ENCODE results near the gene CCDC39.

- TF ChIP-seq ZNF143 (CRISPR knock-in tag; IDR thresholded peaks at IDR 0.05) (no peak), ZNF510 (CRISPR knock-in tag; IDR thresholded peaks at IDR 0.05; ENCODE audit: low read depth) (no peak), FOXP1 (IDR thresholded peaks at IDR 0.05) (no peak), FOXP1 (CRISPR knock-in tag; IDR thresholded peaks at IDR 0.05) (no peak), SRSF4 (IDR thresholded peaks at IDR 0.05; ENCODE audit: low read depth, low read length, poor library complexity, severe bottlenecking) (no peak)
These were observed 25.2 kb upstream of the CCDC39 start for GRCh38 chr3:180704532-180704931.

All from HepG2 (cell line).